ENCODE results near the gene TMEM229A.
"Not testable (repeated sequence)": the region's sequence is repeated elsewhere in the genome, so short reads cannot be mapped to it uniquely, and the experiment has no call there.

Gene TMEM229A

DNA sequence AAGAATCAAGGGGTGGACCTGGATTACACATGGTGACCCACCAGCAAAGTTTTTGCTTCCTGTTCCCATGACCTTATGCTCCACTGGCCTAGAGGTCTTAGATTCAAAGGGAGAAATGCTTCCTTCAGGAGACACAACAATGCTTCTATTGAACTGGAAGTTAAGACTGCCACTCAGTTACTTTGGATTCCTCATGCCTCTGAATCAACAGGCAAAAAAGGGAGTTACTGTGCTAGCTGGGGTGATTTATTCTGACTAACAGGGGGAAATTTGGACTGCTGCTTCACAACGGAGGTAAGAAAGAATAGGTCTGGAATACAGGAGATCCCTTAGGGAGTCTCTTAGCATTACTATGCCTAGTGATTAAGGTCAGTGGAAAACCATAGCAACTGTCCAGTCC is 10.3 kb downstream of the TMEM229A start:
- in situ Hi-C loops (cut with MboI; ENCODE audit: low sequenced_read_pairs, unreplicated experiment) = no loop called here
- TF ChIP-seq, protein P1, sequence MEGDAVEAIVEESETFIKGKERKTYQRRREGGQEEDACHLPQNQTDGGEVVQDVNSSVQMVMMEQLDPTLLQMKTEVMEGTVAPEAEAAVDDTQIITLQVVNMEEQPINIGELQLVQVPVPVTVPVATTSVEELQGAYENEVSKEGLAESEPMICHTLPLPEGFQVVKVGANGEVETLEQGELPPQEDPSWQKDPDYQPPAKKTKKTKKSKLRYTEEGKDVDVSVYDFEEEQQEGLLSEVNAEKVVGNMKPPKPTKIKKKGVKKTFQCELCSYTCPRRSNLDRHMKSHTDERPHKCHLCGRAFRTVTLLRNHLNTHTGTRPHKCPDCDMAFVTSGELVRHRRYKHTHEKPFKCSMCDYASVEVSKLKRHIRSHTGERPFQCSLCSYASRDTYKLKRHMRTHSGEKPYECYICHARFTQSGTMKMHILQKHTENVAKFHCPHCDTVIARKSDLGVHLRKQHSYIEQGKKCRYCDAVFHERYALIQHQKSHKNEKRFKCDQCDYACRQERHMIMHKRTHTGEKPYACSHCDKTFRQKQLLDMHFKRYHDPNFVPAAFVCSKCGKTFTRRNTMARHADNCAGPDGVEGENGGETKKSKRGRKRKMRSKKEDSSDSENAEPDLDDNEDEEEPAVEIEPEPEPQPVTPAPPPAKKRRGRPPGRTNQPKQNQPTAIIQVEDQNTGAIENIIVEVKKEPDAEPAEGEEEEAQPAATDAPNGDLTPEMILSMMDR (IDR thresholded peaks at IDR 0.05; ENCODE audit: borderline replicate concordance, control extremely low read depth, extremely low read depth, insufficient read depth, missing control alignments) = no peak
- DNase-seq (ENCODE audit: low spot score) = no peak

DNA sequence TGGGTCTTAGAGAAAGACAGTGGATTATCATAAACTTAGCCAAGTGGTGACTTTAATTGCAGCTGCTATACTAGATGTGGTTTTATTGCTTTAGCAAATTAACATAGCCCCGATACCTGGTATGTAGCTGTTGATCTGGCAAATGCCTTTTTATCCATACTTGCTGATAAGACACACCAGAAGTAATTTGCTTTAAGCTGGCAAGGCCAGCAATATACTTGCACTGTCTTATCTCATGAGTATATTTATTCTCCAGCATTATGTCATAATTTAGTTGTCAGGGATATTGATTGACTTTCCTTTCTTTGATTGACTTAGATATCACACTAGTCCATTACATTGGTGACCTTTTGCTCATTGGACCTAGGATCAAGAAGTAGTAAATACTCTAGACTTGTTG is 12.8 kb downstream of the TMEM229A start:
- no peak for DNase-seq (ENCODE audit: low spot score)
- in situ Hi-C loops (cut with MboI; ENCODE audit: low sequenced_read_pairs, unreplicated experiment) = no loop called here
- TF ChIP-seq, protein P1 (IDR thresholded peaks at IDR 0.05; ENCODE audit: borderline replicate concordance, control extremely low read depth, extremely low read depth, insufficient read depth, missing control alignments) = no peak

DNA sequence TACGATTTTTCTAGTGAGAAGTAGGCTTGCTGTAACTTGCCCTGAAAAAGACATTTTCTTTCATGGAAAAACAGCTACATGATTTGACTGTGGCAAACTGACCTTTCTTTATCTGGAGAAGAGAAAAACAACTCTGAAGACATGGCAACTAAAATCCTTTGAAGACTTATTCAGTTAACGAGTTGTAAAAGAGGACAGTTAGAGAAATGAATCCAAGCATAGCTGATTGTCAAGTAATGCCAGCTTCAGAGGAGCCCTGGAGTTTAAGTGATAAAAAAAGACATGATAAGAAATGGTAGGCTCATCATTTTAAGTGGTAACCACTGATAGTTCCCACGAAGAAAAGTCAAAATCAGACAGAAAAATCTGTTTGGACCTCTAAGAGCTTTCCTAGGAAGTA is 19.6 kb downstream of the TMEM229A start:
- in situ Hi-C loops (cut with MboI; ENCODE audit: low sequenced_read_pairs, unreplicated experiment) = no loop called here
- DNase-seq (ENCODE audit: low spot score) = no peak
- TF ChIP-seq, protein P1 (IDR thresholded peaks at IDR 0.05; ENCODE audit: borderline replicate concordance, control extremely low read depth, extremely low read depth, insufficient read depth, missing control alignments) = no peak

DNA sequence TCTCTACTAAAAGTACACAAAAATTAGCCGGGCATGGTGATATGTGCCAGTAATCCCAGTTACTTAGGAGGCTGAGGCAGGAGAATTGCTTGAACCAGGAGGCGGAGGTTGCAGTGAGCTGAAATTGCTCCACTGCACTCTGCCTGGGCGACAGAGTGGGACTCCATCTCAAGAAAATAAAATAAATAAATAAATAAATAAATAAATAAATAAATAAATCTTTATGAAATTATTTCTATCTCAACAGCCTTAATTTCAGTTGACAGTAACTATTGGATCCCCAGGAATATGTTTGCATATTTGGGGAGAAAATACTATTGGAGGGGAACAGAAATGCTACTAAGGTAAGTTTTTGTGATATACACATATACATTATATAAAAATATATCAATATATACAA is 20.0 kb downstream of the TMEM229A start:
- in situ Hi-C loops (cut with MboI; ENCODE audit: low sequenced_read_pairs, unreplicated experiment) = no loop called here
- TF ChIP-seq, protein P1 (IDR thresholded peaks at IDR 0.05; ENCODE audit: borderline replicate concordance, control extremely low read depth, extremely low read depth, insufficient read depth, missing control alignments) = no peak
- DNase-seq (ENCODE audit: low spot score) = no peak

DNA sequence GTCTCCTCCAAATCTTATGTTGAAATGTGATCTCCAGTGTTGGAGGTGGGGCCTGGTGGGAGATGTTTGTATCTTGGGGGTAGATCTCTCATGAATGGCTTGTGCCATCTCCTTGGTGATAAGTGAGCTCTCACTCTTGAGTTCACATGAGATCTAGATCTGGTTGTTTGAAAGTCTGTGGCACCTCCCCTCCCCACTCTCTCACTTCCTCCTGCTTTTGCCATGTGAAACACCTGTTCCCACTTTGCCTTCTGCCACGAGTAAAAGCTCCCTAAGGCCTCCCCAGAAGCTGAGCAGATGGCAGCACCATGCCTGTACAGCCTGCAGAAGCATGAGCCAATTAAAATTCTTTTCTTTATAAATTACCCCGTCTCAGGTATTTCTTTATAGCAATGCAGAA is 23.5 kb downstream of the TMEM229A start:
- in situ Hi-C loops (cut with MboI; ENCODE audit: low sequenced_read_pairs, unreplicated experiment) = no loop called here
- no peak for DNase-seq (ENCODE audit: low spot score)
- TF ChIP-seq, protein P1 (IDR thresholded peaks at IDR 0.05; ENCODE audit: borderline replicate concordance, control extremely low read depth, extremely low read depth, insufficient read depth, missing control alignments) = no peak

DNA sequence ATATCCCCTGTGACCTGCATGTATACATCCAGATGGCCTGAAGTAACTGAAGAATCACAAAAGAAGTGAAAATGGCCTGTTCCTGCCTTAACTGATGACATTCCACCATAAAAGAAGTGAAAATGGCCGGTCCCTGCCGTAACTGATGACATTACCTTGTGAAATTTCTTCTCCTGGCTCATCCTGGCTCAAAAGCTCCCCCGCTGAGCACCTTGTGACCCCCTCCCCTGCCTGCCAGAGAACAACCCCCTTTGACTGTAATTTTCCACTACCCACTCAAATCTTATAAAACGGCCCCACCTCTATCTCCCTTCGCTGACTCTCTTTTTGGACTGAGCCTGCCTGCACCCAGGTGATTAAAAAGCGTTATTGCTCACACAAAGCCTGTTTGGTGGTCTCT is 24.6 kb downstream of the TMEM229A start:
- DNase-seq (ENCODE audit: low spot score); in situ Hi-C loops (cut with MboI; ENCODE audit: low sequenced_read_pairs, unreplicated experiment): not testable (repeated sequence)

DNA sequence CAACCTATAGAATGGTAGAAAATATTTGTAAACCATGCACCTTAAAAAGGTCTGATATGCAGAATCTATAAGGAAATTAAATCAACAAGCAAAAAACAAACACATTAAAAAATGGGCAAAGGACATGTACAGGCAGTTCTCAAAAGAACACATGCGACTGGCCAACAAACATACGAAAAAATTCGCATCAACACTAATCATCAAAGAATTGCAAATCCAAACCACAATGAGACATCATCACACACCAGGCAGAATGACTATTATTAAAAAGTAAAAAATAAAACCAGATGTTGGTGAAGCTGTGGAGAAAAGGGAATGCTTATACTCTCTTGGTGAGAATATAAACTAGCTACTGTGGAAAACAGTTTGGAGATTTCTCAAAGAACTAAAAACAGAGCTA is 33.2 kb downstream of the TMEM229A start:
- in situ Hi-C loops (cut with MboI; ENCODE audit: low sequenced_read_pairs, unreplicated experiment) = no loop called here
- no peak for DNase-seq (ENCODE audit: low spot score)
- TF ChIP-seq, protein P1 (IDR thresholded peaks at IDR 0.05; ENCODE audit: borderline replicate concordance, control extremely low read depth, extremely low read depth, insufficient read depth, missing control alignments) = no peak

All from GM13976 (cell line).